GM18909 (cell line): ENCODE results near the gene EEF1A2.
A peak's percentile ranks its signal among the peaks of the same experiment; 100 is the strongest.
"Not testable (repeated sequence)": the region's sequence is repeated elsewhere in the genome, so short reads cannot be mapped to it uniquely, and the experiment has no call there.

Source experiments
- ATAC-seq: cut with Tn5 transposase; IDR thresholded peaks from one replicate; pipeline ENCODE4 v1.9.1; 2021; ENCODE audit warnings: mild to moderate bottlenecking; ENCODE audit not compliant: unreplicated experiment, poor library complexity

EEF1A2 gene

GRCh38 chr20:63521602-63522001 lies 22.7 kb upstream of the EEF1A2 start:
- no peak for ATAC-seq

DNA sequence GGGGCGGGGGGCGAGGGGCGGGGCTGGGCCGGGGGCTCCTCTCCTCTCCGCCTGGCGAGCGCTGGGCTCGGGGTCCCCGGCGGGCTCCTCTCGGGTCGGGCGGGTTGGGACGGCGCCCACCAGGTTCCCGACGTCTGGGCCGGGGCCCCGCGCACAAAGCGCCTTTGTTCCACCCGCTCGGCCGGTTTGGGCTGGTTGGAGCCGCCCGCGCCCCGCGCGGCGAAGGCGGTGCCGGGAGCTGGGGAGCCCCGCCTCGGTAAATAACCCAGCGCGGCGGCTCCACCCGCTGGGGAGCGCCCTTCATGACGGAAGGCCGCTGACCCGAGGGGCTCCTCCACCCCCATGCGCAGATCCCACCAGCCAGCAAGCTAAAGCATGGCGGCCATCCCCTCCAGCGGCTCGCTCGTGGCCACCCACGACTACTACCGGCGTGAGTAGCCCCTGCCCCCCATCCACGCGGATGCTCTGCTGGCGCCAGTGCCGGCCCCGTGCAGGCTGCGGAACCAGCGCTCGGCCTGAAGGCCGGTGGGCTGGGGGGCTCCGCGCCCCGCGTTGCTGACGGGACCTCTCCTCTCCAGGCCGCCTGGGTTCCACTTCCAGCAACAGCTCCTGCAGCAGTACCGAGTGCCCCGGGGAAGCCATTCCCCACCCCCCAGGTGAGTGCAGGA lies 22.2 kb upstream of the EEF1A2 start:
- peak; percentile 47 for ATAC-seq

DNA sequence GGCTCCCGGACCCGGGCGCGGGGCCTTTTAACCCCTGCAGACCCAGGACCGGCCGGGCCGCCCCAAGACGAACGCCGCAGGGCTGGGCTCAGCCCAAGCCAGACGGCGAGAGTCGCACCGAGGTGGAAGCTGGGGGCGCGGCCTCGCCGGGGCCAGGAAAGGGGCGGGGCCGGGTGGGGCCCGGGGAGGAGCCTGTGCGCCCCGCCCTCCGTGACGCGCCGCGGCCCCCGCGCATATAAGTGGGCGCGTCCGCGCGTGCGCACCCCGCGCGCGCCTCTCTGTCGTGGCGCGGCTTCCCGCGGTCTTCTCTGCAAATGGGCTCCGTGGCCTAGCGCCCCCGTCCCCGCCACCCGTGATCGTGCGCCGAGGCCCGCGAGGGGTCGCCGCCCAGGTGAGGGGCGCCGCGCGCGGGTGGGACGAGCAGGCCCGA lies 21.6 kb upstream of the EEF1A2 start, which contains the start of gene PPDPF:
Gene PPDPF (plus strand): TSS at position 262 of the 430 bp plus-strand sequence. CDS start 544 bp downstream, outside the sequence.
- ATAC-seq = peak; percentile 73

GRCh38 chr20:63519668-63520503 lies 21.0 kb upstream of the EEF1A2 start:
- ATAC-seq = peak; percentile 44

GRCh38 chr20:63518946-63519667 lies 20.2 kb upstream of the EEF1A2 start:
- ATAC-seq = no peak

DNA sequence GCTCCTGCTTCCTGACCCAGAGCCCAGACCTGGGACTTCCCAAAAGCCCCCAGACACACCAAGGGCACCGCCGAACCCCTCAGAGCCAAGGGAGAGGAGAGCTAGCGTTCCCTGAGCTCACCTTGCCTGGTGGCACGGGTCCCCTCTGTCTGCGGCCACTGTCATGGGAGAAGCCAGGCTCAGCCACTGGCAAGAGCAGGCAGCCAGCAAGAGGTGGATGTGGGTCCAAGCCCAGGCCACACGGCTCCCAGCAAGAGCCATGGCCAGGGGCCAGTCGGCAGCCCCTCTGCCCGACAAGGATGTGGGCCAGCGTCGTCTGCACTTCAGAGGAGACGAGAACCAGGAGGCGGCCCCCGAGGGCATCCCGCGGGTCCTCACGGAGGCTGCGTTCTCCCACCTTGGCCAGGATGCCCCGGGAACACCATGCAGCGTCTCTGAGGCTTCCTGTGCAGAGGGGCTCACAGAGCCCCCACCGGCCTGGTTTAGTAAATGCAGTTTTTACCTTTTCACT lies 19.5 kb upstream of the EEF1A2 start:
- no peak for ATAC-seq

- ATAC-seq = no peak
Measured at GRCh38 chr20:63517376-63518309, 18.8 kb upstream of the EEF1A2 start.

DNA sequence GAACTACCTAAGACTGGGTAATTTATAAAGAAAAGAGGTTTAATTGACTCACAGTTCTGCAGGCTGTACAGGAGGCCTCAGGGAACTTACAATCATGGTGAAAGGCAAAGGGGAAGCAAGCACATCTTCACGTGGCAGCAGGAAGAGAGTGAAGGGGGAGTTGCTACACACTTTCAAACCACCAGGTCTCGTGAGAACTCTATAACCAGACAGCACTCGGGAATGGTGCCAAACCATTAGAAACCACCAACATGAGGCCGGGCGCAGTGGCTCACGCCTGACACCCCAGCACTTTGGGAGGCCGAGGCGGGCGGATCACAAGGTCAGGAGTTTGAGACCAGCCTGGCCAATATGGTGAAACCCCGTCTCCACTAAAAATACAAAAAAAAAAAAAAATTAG lies 15.6 kb upstream of the EEF1A2 start:
- not testable (repeated sequence) for ATAC-seq

GRCh38 chr20:63513207-63513606 lies 14.3 kb upstream of the EEF1A2 start:
- ATAC-seq = no peak

GRCh38 chr20:63509088-63509564 lies 10.2 kb upstream of the EEF1A2 start:
- ATAC-seq = no peak

GRCh38 chr20:63508072-63508768 lies 9.3 kb upstream of the EEF1A2 start:
- ATAC-seq = no peak

- no peak for ATAC-seq
Measured at GRCh38 chr20:63507083-63507743, 8.3 kb upstream of the EEF1A2 start.

GRCh38 chr20:63505723-63506122 lies 6.8 kb upstream of the EEF1A2 start:
- ATAC-seq = no peak

GRCh38 chr20:63505281-63505680 lies 6.4 kb upstream of the EEF1A2 start:
- ATAC-seq = no peak

- no peak for ATAC-seq
Measured at GRCh38 chr20:63504642-63505041, 5.8 kb upstream of the EEF1A2 start.

- no peak for ATAC-seq
Measured at GRCh38 chr20:63503524-63503923, 4.6 kb upstream of the EEF1A2 start.

DNA sequence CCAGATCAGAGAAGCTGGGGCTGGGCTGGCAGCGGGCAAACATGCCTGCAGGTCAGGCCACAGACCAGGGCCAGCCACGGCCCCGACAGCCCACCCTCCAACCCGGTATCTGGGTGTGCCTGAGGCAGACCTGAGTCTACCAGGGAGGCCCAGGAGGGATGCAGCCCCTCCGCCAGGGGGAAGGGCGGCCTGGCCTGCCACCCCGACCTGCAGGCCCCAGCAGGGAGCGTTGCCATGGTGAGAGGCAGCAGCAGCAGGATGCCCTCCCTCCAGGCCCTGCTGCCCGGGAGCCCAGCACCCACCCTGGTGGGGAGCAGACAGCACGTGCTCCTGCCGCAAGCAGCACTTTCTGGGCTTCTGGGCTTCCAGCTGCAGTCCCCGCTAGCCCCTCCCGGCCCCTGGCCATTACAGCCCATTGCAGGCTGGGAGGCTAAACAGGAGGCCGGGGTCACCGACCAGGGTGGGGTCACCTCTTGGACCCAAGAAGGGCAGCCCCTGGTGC lies 3.8 kb upstream of the EEF1A2 start:
- ATAC-seq = no peak
